Prostate gland (tissue), 2 donors: ENCODE measurements around the gene GANC. TPM values are rescaled to one million over a fixed set of nuclear protein-coding genes. Genes with fewer than 3 reads are reported as not detected.

Experiments used
- DNase-seq: peaks from one replicate; pipeline ENCODE4 v3.0.0-alpha.2; 2019; ENCODE audit warnings: low spot score
- H3K27ac ChIP-seq, 2 donors: fragments of 200-600 bp; sonication (generic); 2 replicates each; pipeline ENCODE4 v1.5.1; 2017 to 2019
- H3K27me3 ChIP-seq: fragments of 200-600 bp; sonication (generic); replicated peaks from 2 replicates; pipeline ENCODE4 v1.5.1; 2019; ENCODE audit not compliant: insufficient read depth
- H3K36me3 ChIP-seq, 2 donors: fragments of 200-600 bp; sonication (generic); 1 replicate in 1 of 2; 2 replicates in 1 of 2; pipeline versions ENCODE4 v1.5.1 to v1.8.1; 2017 to 2019
- H3K4me1 ChIP-seq: fragments of 200-600 bp; sonication (generic); replicated peaks from 2 replicates; pipeline ENCODE4 v1.5.1; 2019
- H3K4me3 ChIP-seq, 2 donors: fragments of 200-600 bp; sonication (generic); 2 replicates each; pipeline ENCODE4 v1.5.1; 2017 to 2019
- H3K9me3 ChIP-seq: fragments of 200-600 bp; sonication (generic); 2 replicates; pipeline ENCODE4 v1.5.1; 2017
- CTCF ChIP-seq, 4 experiments: fragments of 200-600 bp in 2 of 4; fragments of 450-650 bp in 2 of 4; sonication (generic) in 2 of 4; IDR thresholded peaks; 1 replicate in 3 of 4; 2 replicates in 1 of 4; pipeline ENCODE4 v1.5.1; 2016 to 2019; ENCODE audit warnings: antibody characterized with exemption in 4 of 4, mild to moderate bottlenecking in 2 of 4, moderate library complexity in 2 of 4
- POLR2A ChIP-seq: fragments of 450-650 bp; IDR thresholded peaks from one replicate; pipeline ENCODE4 v1.6.1; 2016; ENCODE audit warnings: antibody characterized with exemption, mild to moderate bottlenecking
- POLR2AphosphoS5 ChIP-seq: sonication (generic); formaldehyde crosslinking; IDR thresholded peaks from one replicate; pipeline ENCODE4 v1.6.1; 2017; ENCODE audit warnings: antibody characterized with exemption
- WGBS: methylation state at CpG from one replicate; pipeline ENCODE4 v1.1.5; 2018; 5-methylcytosine and 5-hydroxymethylcytosine counted together
- intact Hi-C: fragments of 100-400 bp; cut with DNase I; formaldehyde crosslinking; loops from one replicate; pipeline ENCODE4 v1.14.2; 2022
- total RNA-seq, 2 donors: library from RNA; depleted of rRNA; stranded (reverse); fragments of >200 nt; gene quantifications; one replicate each; pipeline ENCODE4 v1.1.0, GENCODE V29; 2016

GANC gene
- total RNA-seq, 2 donors from 2014 or later, result 10.2 to 38.7 TPM

- Histone ChIP-seq H3K4me3 (no peak overlapping the region), H3K27me3 (no peaks in the 10 kb centered on the region), H3K4me1 (no peaks in the 10 kb centered on the region), H3K36me3 (no peaks in the 10 kb centered on the region), H3K9me3 (no peaks in the 10 kb centered on the region), H3K27ac (no peak overlapping the region)
- 69% methylated on average over 2 of the region's 2 CpGs for WGBS
- intact Hi-C loops, result no loop called here
- no peak for DNase-seq
- TF ChIP-seq POLR2AphosphoS5 (no peak), CTCF (IDR thresholded peaks at IDR 0.05) (no peak), POLR2A (no peak)
Observed at GRCh38 chr15:42253300-42253699, 19.7 kb upstream of the GANC start.

- H3K9me3 ChIP-seq, result no peaks in the 10 kb centered on the region
- H3K27ac ChIP-seq, result no peak overlapping the region
- no peak for TF ChIP-seq POLR2A
- 92% methylated on average over 5 of the region's 5 CpGs for WGBS
- H3K27me3 ChIP-seq, result no peaks in the 10 kb centered on the region
- no peak overlapping the region for H3K4me3 ChIP-seq
- peaks cover 0 to 10% of the 10 kb centered on the region in 2 donors for H3K36me3 ChIP-seq
- no peaks in the 10 kb centered on the region for H3K4me1 ChIP-seq
- no peak for DNase-seq
- intact Hi-C loops, result no loop called here
Observed at GRCh38 chr15:42264795-42265194, 8.2 kb upstream of the GANC start.

- Histone ChIP-seq H3K27ac (no peak overlapping the region), H3K36me3 (peaks cover 0 to 10% of the 10 kb centered on the region in 2 donors), H3K4me1 (no peaks in the 10 kb centered on the region), H3K4me3 (no peak overlapping the region), H3K27me3 (no peaks in the 10 kb centered on the region), H3K9me3 (no peaks in the 10 kb centered on the region)
- TF ChIP-seq POLR2A, result no peak
- TF ChIP-seq POLR2AphosphoS5, result no peak
- DNase-seq, result no peak
- intact Hi-C loops, result no loop called here
Observed at GRCh38 chr15:42267286-42267685, 5.7 kb upstream of the GANC start.

- Histone ChIP-seq H3K4me3 (peak overlapping the region in 1 of 2 donors; percentile 79), H3K27me3 (no peaks in the 10 kb centered on the region), H3K27ac (peak overlapping the region; percentile 95 to 99), H3K36me3 (no peaks in the 10 kb centered on the region), H3K9me3 (no peaks in the 10 kb centered on the region), H3K4me1 (peaks cover 7% of the 10 kb centered on the region)
- intact Hi-C loops, result loop anchor here (5.0 kb wide), 1 partner anchor 182 kb away; no protein-coding TSS in a partner anchor
- no peak for DNase-seq
- 19% methylated on average over 2 of the region's 2 CpGs for WGBS
- no peak for TF ChIP-seq CTCF (IDR thresholded peaks at IDR 0.05)
- TF ChIP-seq POLR2AphosphoS5, result peak; percentile 72
Observed at GRCh38 chr15:42270551-42270950, 2.5 kb upstream of the GANC start.

- Histone ChIP-seq H3K9me3 (no peaks in the 10 kb centered on the region), H3K4me1 (peaks cover 7% of the 10 kb centered on the region), H3K27ac (peak overlapping the region; percentile 95 to 99), H3K4me3 (peak overlapping the region; percentile 53 to 79), H3K36me3 (no peaks in the 10 kb centered on the region), H3K27me3 (no peaks in the 10 kb centered on the region)
- DNase-seq, result no peak
- TF ChIP-seq POLR2AphosphoS5 (no peak), POLR2A (no peak), CTCF (IDR thresholded peaks at IDR 0.05) (no peak)
- WGBS, result 26% methylated on average over 5 of the region's 5 CpGs
- intact Hi-C loops, result loop anchor here (5.0 kb wide), 1 partner anchor 181 kb away; no protein-coding TSS in a partner anchor
Observed at GRCh38 chr15:42270996-42271395, 2.0 kb upstream of the GANC start.

- intact Hi-C loops, result loop anchor here (5.0 kb wide), 1 partner anchor 178 kb away; no protein-coding TSS in a partner anchor
- Histone ChIP-seq H3K4me3 (peak overlapping the region; percentile 53 to 79), H3K27me3 (no peaks in the 10 kb centered on the region), H3K36me3 (no peaks in the 10 kb centered on the region), H3K4me1 (peaks cover 7% of the 10 kb centered on the region), H3K9me3 (no peaks in the 10 kb centered on the region), H3K27ac (peak overlapping the region; percentile 95 to 99)
- TF ChIP-seq CTCF (IDR thresholded peaks at IDR 0.05) (no peak), POLR2A (no peak), POLR2AphosphoS5 (no peak)
- WGBS, result 2% methylated on average over 27 of the region's 27 CpGs
- DNase-seq, result peak; percentile 49
Observed at GRCh38 chr15:42273900-42274701, 1.1 kb downstream of the GANC start.
